Erythroblast (primary cell): ENCODE measurements around the gene CMTR1.

Source experiments
- GATA1 ChIP-seq: IDR thresholded peaks from 2 replicates; pipeline ENCODE4 v1.6.1; 2011; ENCODE audit warnings: low read depth, mild to moderate bottlenecking, control low read depth, low read length, moderate library complexity
- POLR2A ChIP-seq: IDR thresholded peaks from 2 replicates; pipeline ENCODE4 v1.6.1; 2011; ENCODE audit warnings: mild to moderate bottlenecking, low read length

DNA sequence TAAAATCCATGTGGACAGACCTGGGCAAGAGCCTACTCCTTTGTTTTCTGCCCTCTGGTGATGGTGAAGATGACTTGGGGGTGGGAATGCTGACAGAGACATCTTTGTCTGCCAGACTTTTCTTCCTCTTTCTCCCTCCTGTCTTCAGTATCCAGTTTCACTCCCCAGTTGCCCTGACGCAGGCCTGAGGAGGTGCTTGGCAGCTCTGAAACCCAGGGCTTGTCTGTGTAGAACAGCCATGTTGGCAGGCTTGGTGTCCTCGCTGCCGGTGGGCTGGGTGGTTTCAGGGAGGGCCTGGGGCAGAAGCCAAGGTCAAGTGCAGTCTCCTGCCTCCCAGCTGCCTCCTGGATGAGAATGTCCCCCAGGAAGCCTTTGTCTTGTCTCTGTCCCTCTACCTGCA, 44.2 kb downstream of the CMTR1 start:
- TF ChIP-seq POLR2A (no peak), GATA1 (no peak)
